H9 (cell line): ENCODE data around the gene MMP10. TPM values are rescaled to one million over a fixed set of nuclear protein-coding genes. Genes with fewer than 3 reads are reported as not detected.

Experiments
- DNase-seq: peaks from one replicate; pipeline ENCODE4 v3.0.0-alpha.2; 2017
- H2AFZ ChIP-seq: one replicate; pipeline ENCODE4 v1.6.1; 2013; ENCODE audit warnings: mild to moderate bottlenecking, low read length, control low read depth, moderate library complexity
- H2AK5ac ChIP-seq: 2 replicates; pipeline ENCODE4 v1.6.1; 2013; ENCODE audit warnings: low read length, control low read depth, mixed read lengths; ENCODE audit not compliant: insufficient read length
- H2BK120ac ChIP-seq: one replicate; pipeline ENCODE4 v1.6.1; 2013; ENCODE audit warnings: low read depth, mild to moderate bottlenecking, low read length, control low read depth, inconsistent platforms; ENCODE audit not compliant: poor library complexity, severe bottlenecking
- H2BK12ac ChIP-seq: 2 replicates; pipeline ENCODE4 v1.6.1; 2013; ENCODE audit warnings: low read length, control low read depth, mixed read lengths, low read depth; ENCODE audit not compliant: insufficient read length
- H2BK15ac ChIP-seq: 2 replicates; pipeline ENCODE4 v1.6.1; 2013; ENCODE audit warnings: low read depth, low read length, control low read depth
- H2BK20ac ChIP-seq: one replicate; pipeline ENCODE4 v1.6.1; 2013; ENCODE audit warnings: low read depth, mild to moderate bottlenecking, low read length, control low read depth, inconsistent platforms; ENCODE audit not compliant: poor library complexity, severe bottlenecking
- H2BK5ac ChIP-seq: 2 replicates; pipeline ENCODE4 v1.6.1; 2013; ENCODE audit warnings: low read length, control low read depth, mixed read lengths; ENCODE audit not compliant: insufficient read length
- H3K14ac ChIP-seq: 2 replicates; pipeline ENCODE4 v1.6.1; 2013; ENCODE audit warnings: low read length, control low read depth; ENCODE audit not compliant: insufficient read depth
- H3K18ac ChIP-seq: 2 replicates; pipeline ENCODE4 v1.6.1; 2013; ENCODE audit warnings: low read depth, mild to moderate bottlenecking, mixed read lengths, low read length, control low read depth; ENCODE audit not compliant: insufficient read length
- H3K23ac ChIP-seq: 2 replicates; pipeline ENCODE4 v1.6.1; 2013; ENCODE audit warnings: low read length, control low read depth, mixed read lengths, low read depth; ENCODE audit not compliant: insufficient read length
- H3K23me2 ChIP-seq: 2 replicates; pipeline ENCODE4 v1.6.1; 2013; ENCODE audit warnings: low read depth, mild to moderate bottlenecking, mixed read lengths, low read length, control low read depth; ENCODE audit not compliant: insufficient read length, poor library complexity, severe bottlenecking
- H3K27ac ChIP-seq: 2 replicates; pipeline ENCODE4 v1.5.1; 2013; ENCODE audit warnings: low read length, control low read depth, mixed read lengths, low read depth; ENCODE audit not compliant: insufficient read length
- H3K27me3 ChIP-seq: 2 replicates; pipeline ENCODE4 v1.6.1; 2013; ENCODE audit warnings: low read length, control low read depth, inconsistent platforms; ENCODE audit not compliant: insufficient read depth
- H3K4ac ChIP-seq: 2 replicates; pipeline ENCODE4 v1.6.1; 2013; ENCODE audit warnings: low read depth, mild to moderate bottlenecking, control low read depth, inconsistent platforms, low read length, moderate library complexity
- H3K4me1 ChIP-seq: 2 replicates; pipeline ENCODE4 v1.6.1; 2013; ENCODE audit warnings: low read length, control low read depth, inconsistent platforms; ENCODE audit not compliant: insufficient read depth
- H3K4me2 ChIP-seq: 2 replicates; pipeline ENCODE4 v1.6.1; 2013; ENCODE audit warnings: low read length, control low read depth, mixed read lengths; ENCODE audit not compliant: insufficient read length, insufficient read depth
- H3K56ac ChIP-seq: 2 replicates; pipeline ENCODE4 v1.6.1; 2013; ENCODE audit warnings: low read depth, mild to moderate bottlenecking, mixed read lengths, low read length, control low read depth; ENCODE audit not compliant: insufficient read length
- H3K79me1 ChIP-seq: 2 replicates; pipeline ENCODE4 v1.6.1; 2013; ENCODE audit warnings: low read depth, mild to moderate bottlenecking, moderate library complexity, low read length, control low read depth, inconsistent platforms; ENCODE audit not compliant: insufficient read depth, poor library complexity, severe bottlenecking
- H3K79me2 ChIP-seq: 2 replicates; pipeline ENCODE4 v1.6.1; 2013; ENCODE audit warnings: low read length, control low read depth, inconsistent platforms; ENCODE audit not compliant: insufficient read depth
- H3K9ac ChIP-seq: 2 replicates; pipeline ENCODE4 v1.6.1; 2013; ENCODE audit warnings: low read length, control low read depth, mixed read lengths; ENCODE audit not compliant: insufficient read length; ENCODE audit errors: extremely low read depth
- H3K9me3 ChIP-seq: one replicate; pipeline ENCODE4 v1.6.1; 2013; ENCODE audit warnings: low read depth, low read length, inconsistent platforms; ENCODE audit not compliant: control insufficient read depth
- H3T11ph ChIP-seq: one replicate; pipeline ENCODE4 v1.6.1; 2013; ENCODE audit warnings: mild to moderate bottlenecking, low read length, control low read depth, inconsistent platforms
- H4K20me1 ChIP-seq: one replicate; pipeline ENCODE4 v1.6.1; 2013; ENCODE audit not compliant: control insufficient read depth, insufficient read length, insufficient read depth
- H4K5ac ChIP-seq: 2 replicates; pipeline ENCODE4 v1.6.1; 2013; ENCODE audit warnings: low read depth, mild to moderate bottlenecking, mixed read lengths, low read length, control low read depth; ENCODE audit not compliant: insufficient read length
- H4K8ac ChIP-seq: replicated peaks from 2 replicates; pipeline ENCODE4 v1.6.1; 2013; ENCODE audit warnings: low read length, control low read depth, mixed read lengths, low read depth; ENCODE audit not compliant: insufficient read length
- H4K91ac ChIP-seq: 2 replicates; pipeline ENCODE4 v1.6.1; 2013; ENCODE audit warnings: low read depth, mild to moderate bottlenecking, moderate library complexity, mixed read lengths, low read length, control low read depth; ENCODE audit not compliant: insufficient read length
- H3K27ac Mint-ChIP-seq, 3 experiments: 2 replicates in 2 of 3; 3 replicates in 1 of 3; pipeline ENCODE4 v1.8.0; 2020 to 2021; ENCODE audit warnings: mixed read lengths in 3 of 3, mild to moderate bottlenecking in 1 of 3, moderate library complexity in 1 of 3
- H3K27me3 Mint-ChIP-seq: 2 replicates; pipeline ENCODE4 v1.8.0; 2021; ENCODE audit warnings: low read depth, mild to moderate bottlenecking, moderate library complexity, mixed read lengths
- H3K36me3 Mint-ChIP-seq, 3 experiments: 2 replicates in 2 of 3; 3 replicates in 1 of 3; pipeline ENCODE4 v1.8.0; 2020 to 2021; ENCODE audit warnings: low read depth in 3 of 3, mixed read lengths in 3 of 3; ENCODE audit not compliant: insufficient read depth in 1 of 3
- H3K4me1 Mint-ChIP-seq, 2 experiments: 2 replicates each; pipeline ENCODE4 v1.8.0; 2020; ENCODE audit warnings: mixed read lengths in 2 of 2
- H3K4me3 Mint-ChIP-seq, 2 experiments: 2 replicates in 1 of 2; 3 replicates in 1 of 2; pipeline ENCODE4 v1.8.0; 2020 to 2021; ENCODE audit warnings: mild to moderate bottlenecking in 2 of 2, mixed read lengths in 2 of 2, moderate library complexity in 1 of 2
- H3K9me3 Mint-ChIP-seq, 2 experiments: 2 replicates in 1 of 2; 3 replicates in 1 of 2; pipeline ENCODE4 v1.8.0; 2020; ENCODE audit warnings: mild to moderate bottlenecking in 2 of 2, mixed read lengths in 2 of 2, moderate library complexity in 1 of 2
- WGBS: extraction: QIAGEN DNeasy Blood & Tissue Kit; methylation state at CpG from one replicate; pipeline ENCODE4 v1.1.7; 2013; ENCODE audit warnings: missing lambda C conversion rate, low lambda C conversion rate, mixed read lengths; ENCODE audit not compliant: insufficient read length; ENCODE audit errors: extremely low coverage; 5-methylcytosine and 5-hydroxymethylcytosine counted together
- total RNA-seq: library from RNA; stranded (reverse); gene quantifications from 2 replicates; pipeline ENCODE4 v1.2.1, GENCODE V29; 2021
- TF ChIP-seq, protein P1 (sequence below): fragments of 200-600 bp; sonication (generic); conservative IDR thresholded peaks from 3 replicates; pipeline ENCODE4 v1.8.0; 2021; ENCODE audit warnings: antibody characterized with exemption, mild to moderate bottlenecking

MMP10 gene
- total RNA-seq, 1 experiment from 2014 or later, result not detected

DNA sequence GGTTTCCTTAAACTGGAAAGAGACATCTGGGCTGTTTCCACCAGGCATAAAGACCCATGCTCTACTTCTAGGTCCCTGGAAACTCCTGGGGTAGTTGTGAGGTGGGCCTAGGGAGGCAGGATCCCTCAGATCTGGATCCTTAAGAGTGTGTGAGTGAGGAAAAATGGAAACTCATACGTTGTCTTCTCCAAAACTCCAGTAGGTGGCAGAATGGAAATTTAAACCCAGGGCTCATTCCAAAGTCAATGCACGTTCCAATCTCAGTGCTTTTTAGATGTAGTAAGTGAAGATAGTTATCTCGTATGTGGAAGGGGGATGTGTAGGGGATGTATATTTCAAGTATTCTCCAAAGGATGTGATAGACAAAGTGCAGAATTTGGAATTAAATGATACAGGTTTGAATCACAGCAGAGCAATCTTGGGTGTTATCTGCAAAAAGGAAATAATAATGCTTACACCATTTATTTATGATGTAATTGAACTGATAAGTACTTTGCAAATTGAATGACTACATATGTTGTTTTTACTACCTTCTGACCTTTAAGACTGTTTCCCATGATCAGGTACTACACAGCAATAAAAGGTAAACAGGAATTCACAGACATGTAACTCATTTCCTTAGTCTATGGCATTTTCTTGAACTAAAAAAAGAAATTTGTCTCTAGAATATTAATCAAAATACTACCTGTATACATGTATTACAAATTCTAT lies 30.7 kb upstream of the MMP10 start:
- H4K91ac ChIP-seq, result no peak overlapping the region
- no peak overlapping the region for H2BK5ac ChIP-seq
- no peak overlapping the region for H3K27ac ChIP-seq
- no peaks in the 10 kb centered on the region for H3K27me3 ChIP-seq
- H3K4me3 Mint-ChIP-seq, result no peak overlapping the region
- H3K27ac Mint-ChIP-seq, result peak overlapping the region in 1 of 3 experiments; percentile 41; a peak in 1 of 7 replicates
- H3K14ac ChIP-seq, result no peak overlapping the region
- H3K23me2 ChIP-seq, result no peaks in the 10 kb centered on the region
- no peak overlapping the region for H3K4me2 ChIP-seq
- no peaks in the 10 kb centered on the region for H3K79me2 ChIP-seq
- no peak overlapping the region for H3K18ac ChIP-seq
- H3K79me1 ChIP-seq, result no peaks in the 10 kb centered on the region
- no peak overlapping the region for H4K5ac ChIP-seq
- no peak overlapping the region for H2BK20ac ChIP-seq
- no peaks in the 10 kb centered on the region; the same call in 1 of the 2 replicates for H3K27me3 Mint-ChIP-seq
- H4K20me1 ChIP-seq, result no peaks in the 10 kb centered on the region
- H3K4me1 Mint-ChIP-seq, result peaks cover 11 to 20% of the 10 kb centered on the region in 2 experiments
- H3K4me1 ChIP-seq, result no peaks in the 10 kb centered on the region
- H2BK15ac ChIP-seq, result no peak overlapping the region
- TF ChIP-seq, protein P1, sequence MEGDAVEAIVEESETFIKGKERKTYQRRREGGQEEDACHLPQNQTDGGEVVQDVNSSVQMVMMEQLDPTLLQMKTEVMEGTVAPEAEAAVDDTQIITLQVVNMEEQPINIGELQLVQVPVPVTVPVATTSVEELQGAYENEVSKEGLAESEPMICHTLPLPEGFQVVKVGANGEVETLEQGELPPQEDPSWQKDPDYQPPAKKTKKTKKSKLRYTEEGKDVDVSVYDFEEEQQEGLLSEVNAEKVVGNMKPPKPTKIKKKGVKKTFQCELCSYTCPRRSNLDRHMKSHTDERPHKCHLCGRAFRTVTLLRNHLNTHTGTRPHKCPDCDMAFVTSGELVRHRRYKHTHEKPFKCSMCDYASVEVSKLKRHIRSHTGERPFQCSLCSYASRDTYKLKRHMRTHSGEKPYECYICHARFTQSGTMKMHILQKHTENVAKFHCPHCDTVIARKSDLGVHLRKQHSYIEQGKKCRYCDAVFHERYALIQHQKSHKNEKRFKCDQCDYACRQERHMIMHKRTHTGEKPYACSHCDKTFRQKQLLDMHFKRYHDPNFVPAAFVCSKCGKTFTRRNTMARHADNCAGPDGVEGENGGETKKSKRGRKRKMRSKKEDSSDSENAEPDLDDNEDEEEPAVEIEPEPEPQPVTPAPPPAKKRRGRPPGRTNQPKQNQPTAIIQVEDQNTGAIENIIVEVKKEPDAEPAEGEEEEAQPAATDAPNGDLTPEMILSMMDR, result peak; percentile 65
- no CpG with 5 or more reads among the region's 3 CpGs for WGBS
- H4K8ac ChIP-seq, result no peak overlapping the region
- H3K9ac ChIP-seq, result no peak overlapping the region
- H3K9me3 ChIP-seq, result no peaks in the 10 kb centered on the region
- DNase-seq, result no peak
- no peak overlapping the region for H3T11ph ChIP-seq
- peaks cover 0 to 4% of the 10 kb centered on the region in 2 experiments; a peak in 2 of 5 replicates for H3K9me3 Mint-ChIP-seq
- no peak overlapping the region for H2AK5ac ChIP-seq
- H2AFZ ChIP-seq, result no peak overlapping the region
- H3K56ac ChIP-seq, result no peak overlapping the region
- H3K4ac ChIP-seq, result no peak overlapping the region
- no peaks in the 10 kb centered on the region; a peak in 1 of 7 replicates for H3K36me3 Mint-ChIP-seq
- no peak overlapping the region for H2BK12ac ChIP-seq
- H3K23ac ChIP-seq, result no peak overlapping the region
- H2BK120ac ChIP-seq, result no peak overlapping the region
